Fibroblast of lung (primary cell): Measurements from ENCODE around the gene DIS3L2. TPM values are rescaled to one million over a fixed set of nuclear protein-coding genes. Genes with fewer than 3 reads are reported as not detected.
"Not testable (repeated sequence)": the region's sequence is repeated elsewhere in the genome, so short reads cannot be mapped to it uniquely, and the experiment has no call there.

Experiments used
- DNase-seq, 2 donors: peaks; one replicate each; pipeline versions ENCODE4 v3.0.0 to v3.0.0-alpha.2; 2010; ENCODE audit warnings: low read depth in 2 of 2
- H2AFZ ChIP-seq: 2 replicates; pipeline ENCODE4 v1.5.1; 2012; ENCODE audit warnings: low read length, control low read depth, inconsistent platforms
- H3K27ac ChIP-seq: 2 replicates; pipeline ENCODE4 v1.5.1; 2011; ENCODE audit warnings: low read length, control low read depth; ENCODE audit not compliant: insufficient read depth
- H3K27me3 ChIP-seq: 2 replicates; pipeline ENCODE4 v1.5.1; 2011; ENCODE audit warnings: mild to moderate bottlenecking, low read length; ENCODE audit not compliant: control insufficient read depth, insufficient read depth
- H3K36me3 ChIP-seq: 2 replicates; pipeline ENCODE4 v1.5.1; 2011; ENCODE audit warnings: low read length; ENCODE audit not compliant: control insufficient read depth, insufficient read depth
- H3K4me1 ChIP-seq: 2 replicates; pipeline ENCODE4 v1.5.1; 2011; ENCODE audit warnings: low read length; ENCODE audit not compliant: control insufficient read depth, insufficient read depth; ENCODE audit errors: extremely low read depth
- H3K4me2 ChIP-seq: 2 replicates; pipeline ENCODE4 v1.5.1; 2011; ENCODE audit warnings: low read length, control low read depth; ENCODE audit not compliant: insufficient read depth; ENCODE audit errors: extremely low read depth
- H3K4me3 ChIP-seq, 4 experiments: fragments of 200-600 bp in 1 of 4; sonication (generic) in 1 of 4; replicated peaks in 1 of 4; 2 replicates each; pipeline ENCODE4 v1.5.1; 2011 to 2016; ENCODE audit warnings: low read length in 4 of 4, low read depth in 3 of 4, mild to moderate bottlenecking in 3 of 4, control low read depth in 2 of 4, inconsistent platforms in 1 of 4, mixed read lengths in 1 of 4; ENCODE audit not compliant: insufficient read depth in 1 of 4; ENCODE audit errors: control extremely low read depth in 1 of 4
- H3K79me2 ChIP-seq: 2 replicates; pipeline ENCODE4 v1.5.1; 2012; ENCODE audit warnings: mild to moderate bottlenecking, low read length, inconsistent platforms; ENCODE audit not compliant: control insufficient read depth, insufficient read depth
- H3K9ac ChIP-seq: 2 replicates; pipeline ENCODE4 v1.5.1; 2011; ENCODE audit warnings: mild to moderate bottlenecking, low read length, control low read depth; ENCODE audit not compliant: insufficient read depth
- H3K9me3 ChIP-seq: 2 replicates; pipeline ENCODE4 v1.5.1; 2012; ENCODE audit warnings: low read depth, low read length; ENCODE audit not compliant: control insufficient read depth, insufficient read depth
- H4K20me1 ChIP-seq: 2 replicates; pipeline ENCODE4 v1.5.1; 2011; ENCODE audit warnings: low read length; ENCODE audit not compliant: control insufficient read depth, insufficient read depth; ENCODE audit errors: extremely low read depth
- EZH2 ChIP-seq: IDR thresholded peaks from 2 replicates; pipeline ENCODE4 v1.5.1; 2012; ENCODE audit warnings: low read length, control low read depth, mild to moderate bottlenecking; ENCODE audit errors: missing control alignments
- polyA plus RNA-seq, 2 donors: library from polyadenylated mRNA; depleted of rRNA in 1 of 2; stranded (reverse) in 1 of 2; unstranded in 1 of 2; fragments of >200 nt; gene quantifications; 2 replicates each; pipeline ENCODE4 v1.2.1, GENCODE V29; 2011 to 2012; ENCODE audit warnings: missing spikeins in 1 of 2
- total RNA-seq: library from RNA; depleted of rRNA; stranded (reverse); fragments of >200 nt; gene quantifications from 2 replicates; pipeline ENCODE4 v1.2.1, GENCODE V29; 2014
- TF ChIP-seq, protein P1 (sequence below), 2 donors: IDR thresholded peaks in 1 of 2; conservative IDR thresholded peaks in 1 of 2; 1 replicate in 1 of 2; 2 replicates in 1 of 2; pipeline ENCODE4 v1.5.1; 2011 to 2012; ENCODE audit warnings: low read length in 2 of 2, control low read depth in 1 of 2, inconsistent platforms in 1 of 2, low read depth in 1 of 2, mild to moderate bottlenecking in 1 of 2

The DIS3L2 gene
- total and polyA plus RNA-seq, 2 donors (not counting 1 experiment from before 2014, with no cell fraction given): 5.2 to 15.2 TPM

DNA sequence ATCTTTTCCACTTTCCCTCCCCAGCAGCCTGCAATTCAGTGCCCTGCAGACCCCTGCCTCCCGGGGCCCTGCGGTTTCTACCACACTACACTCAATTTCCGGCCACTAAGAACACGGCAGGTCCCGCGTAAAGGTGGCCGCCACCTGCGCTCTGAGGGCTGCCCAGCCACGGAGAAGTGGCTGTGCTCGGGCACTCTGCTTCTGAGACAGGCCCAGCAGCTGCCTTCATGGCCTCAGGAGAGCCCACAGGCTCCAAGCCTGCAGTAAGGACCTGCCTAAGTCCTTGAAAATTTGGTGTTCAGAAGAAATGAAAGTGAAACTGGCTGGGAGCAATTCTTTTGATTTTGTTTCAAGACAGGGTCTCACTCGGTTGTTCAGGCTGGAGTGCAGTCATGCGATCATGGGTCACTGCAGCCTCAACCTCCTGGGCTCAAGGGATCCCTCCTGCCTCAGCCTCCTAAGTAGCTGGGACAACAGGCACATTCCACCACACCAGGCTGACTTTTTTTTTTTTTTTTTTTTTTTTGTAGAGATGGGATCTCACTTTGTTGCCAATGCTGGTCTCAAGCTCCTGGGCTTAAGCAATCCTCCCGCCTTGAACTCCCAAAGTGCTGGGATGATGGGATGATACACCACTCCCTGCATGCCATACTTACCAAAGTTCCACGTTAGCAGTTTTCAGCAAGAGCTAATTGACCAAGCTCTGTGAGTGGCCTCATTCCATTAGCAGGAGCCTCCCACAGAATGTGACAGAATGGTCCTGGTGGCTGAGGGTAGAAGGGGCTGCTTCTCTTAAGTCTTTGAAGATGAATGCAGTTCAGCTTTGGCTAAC lies 402.5 kb downstream of the DIS3L2 start:
- H3K36me3 ChIP-seq: no peaks in the 10 kb centered on the region

DNA sequence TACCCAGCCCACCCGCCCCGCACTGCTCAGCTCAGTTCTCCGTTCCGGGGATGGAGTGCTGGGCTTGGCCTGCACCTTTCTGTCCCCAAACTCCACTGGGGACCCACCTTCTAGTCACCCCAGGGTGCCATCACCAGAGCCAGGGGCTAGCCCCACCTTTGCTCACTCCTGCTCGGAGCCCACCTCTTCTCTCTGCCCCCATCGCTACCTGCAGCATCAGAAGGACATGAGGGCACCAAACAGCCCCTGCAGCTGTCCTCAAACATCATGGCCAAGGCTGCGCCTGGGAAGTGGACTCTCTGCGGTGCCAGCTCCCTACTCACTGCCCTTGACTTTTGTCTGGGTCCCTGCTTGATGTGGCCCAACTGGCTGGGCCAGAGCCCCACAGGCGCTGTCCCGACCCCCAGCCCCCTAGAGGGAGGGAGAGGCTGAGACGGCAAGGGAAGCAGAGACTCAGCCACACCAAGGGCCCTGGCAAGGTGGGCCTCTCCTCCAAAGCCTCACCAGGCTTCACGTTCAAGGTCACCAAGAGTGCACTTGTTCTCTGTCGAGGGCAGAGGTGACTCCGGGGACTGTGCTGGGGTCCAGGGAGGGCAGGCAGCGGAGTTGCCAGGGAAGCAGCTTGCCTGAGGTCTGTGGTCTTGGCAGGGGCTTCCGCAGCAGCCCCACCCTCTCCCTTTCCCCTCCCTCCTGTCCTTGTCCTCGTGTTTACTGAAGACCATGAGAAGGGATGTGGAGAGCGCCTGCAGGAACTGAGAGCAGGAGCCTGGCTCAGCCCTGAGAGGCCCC lies 403.5 kb downstream of the DIS3L2 start:
- not testable (repeated sequence) for H3K9ac ChIP-seq, H4K20me1 ChIP-seq, H3K36me3 ChIP-seq, H3K27me3 ChIP-seq, H3K27ac ChIP-seq, H2AFZ ChIP-seq, H3K4me2 ChIP-seq, H3K4me3 ChIP-seq, DNase-seq, H3K4me1 ChIP-seq, H3K79me2 ChIP-seq, H3K9me3 ChIP-seq

More for the DNA sequence above, 402.5 kb downstream of the DIS3L2 start:
- Histone ChIP-seq H3K79me2 (no peaks in the 10 kb centered on the region), H3K27me3 (no peaks in the 10 kb centered on the region), H2AFZ (no peak overlapping the region), H3K9me3 (no peaks in the 10 kb centered on the region), H3K27ac (no peak overlapping the region), H3K4me2 (peak overlapping the region; percentile 56), H3K4me1 (no peaks in the 10 kb centered on the region), H4K20me1 (no peaks in the 10 kb centered on the region), H3K9ac (no peak overlapping the region), H3K4me3 (no peak overlapping the region)
- TF ChIP-seq EZH2: no peak
- TF ChIP-seq, protein P1, sequence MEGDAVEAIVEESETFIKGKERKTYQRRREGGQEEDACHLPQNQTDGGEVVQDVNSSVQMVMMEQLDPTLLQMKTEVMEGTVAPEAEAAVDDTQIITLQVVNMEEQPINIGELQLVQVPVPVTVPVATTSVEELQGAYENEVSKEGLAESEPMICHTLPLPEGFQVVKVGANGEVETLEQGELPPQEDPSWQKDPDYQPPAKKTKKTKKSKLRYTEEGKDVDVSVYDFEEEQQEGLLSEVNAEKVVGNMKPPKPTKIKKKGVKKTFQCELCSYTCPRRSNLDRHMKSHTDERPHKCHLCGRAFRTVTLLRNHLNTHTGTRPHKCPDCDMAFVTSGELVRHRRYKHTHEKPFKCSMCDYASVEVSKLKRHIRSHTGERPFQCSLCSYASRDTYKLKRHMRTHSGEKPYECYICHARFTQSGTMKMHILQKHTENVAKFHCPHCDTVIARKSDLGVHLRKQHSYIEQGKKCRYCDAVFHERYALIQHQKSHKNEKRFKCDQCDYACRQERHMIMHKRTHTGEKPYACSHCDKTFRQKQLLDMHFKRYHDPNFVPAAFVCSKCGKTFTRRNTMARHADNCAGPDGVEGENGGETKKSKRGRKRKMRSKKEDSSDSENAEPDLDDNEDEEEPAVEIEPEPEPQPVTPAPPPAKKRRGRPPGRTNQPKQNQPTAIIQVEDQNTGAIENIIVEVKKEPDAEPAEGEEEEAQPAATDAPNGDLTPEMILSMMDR (conservative IDR thresholded peaks at IDR 0.05 in 1 of 2, IDR thresholded peaks at IDR 0.05 in 1 of 2; ENCODE audit: low read depth in 1 of 2, low read length in 2 of 2): no peak
- peak in 1 of 2 donors; percentile 23 for DNase-seq

DNA sequence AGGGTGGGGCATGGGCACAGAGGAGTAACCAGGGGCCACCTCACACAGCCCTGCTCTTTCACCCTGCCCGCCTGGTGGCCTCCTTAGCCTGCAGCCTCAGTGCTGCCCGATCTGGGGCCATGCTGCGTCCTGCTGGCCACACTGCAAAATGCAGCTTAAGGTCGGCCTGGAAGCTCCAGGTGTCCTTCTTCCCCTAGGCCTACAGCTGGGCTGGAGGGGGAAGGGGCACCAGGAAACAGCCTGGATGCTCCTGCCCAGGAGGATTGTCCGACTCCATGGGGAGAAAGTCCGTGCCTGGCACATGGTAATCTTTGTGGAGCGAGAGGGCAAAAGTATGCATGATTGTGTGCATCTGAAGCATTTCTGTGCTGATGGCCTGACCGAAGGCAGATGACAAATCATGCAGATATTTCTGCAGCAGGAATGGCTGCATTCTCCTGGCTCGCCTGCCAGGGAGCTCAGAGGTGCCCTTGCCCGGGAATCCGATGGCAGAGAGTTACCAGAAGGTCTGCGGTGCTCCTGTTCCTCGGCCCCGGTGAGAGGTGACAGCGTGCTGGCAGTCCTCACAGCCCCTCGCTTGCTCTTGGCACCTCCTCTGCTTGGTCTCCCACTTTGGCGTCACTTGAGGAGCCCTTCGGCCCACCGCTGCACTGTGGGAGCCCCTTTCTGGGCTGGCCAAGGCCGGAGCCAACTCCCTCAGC lies 404.3 kb downstream of the DIS3L2 start:
- TF ChIP-seq, protein P1 (conservative IDR thresholded peaks at IDR 0.05 in 1 of 2, IDR thresholded peaks at IDR 0.05 in 1 of 2; ENCODE audit: low read depth in 1 of 2, low read length in 2 of 2): peak; percentile 15 to 46
- no peak for TF ChIP-seq EZH2
- peak in 1 of 2 donors; percentile 56 for DNase-seq
- no peaks in the 10 kb centered on the region for H3K36me3 ChIP-seq
- no peak overlapping the region for H2AFZ ChIP-seq
- no peaks in the 10 kb centered on the region for H3K79me2 ChIP-seq
- H4K20me1 ChIP-seq: no peaks in the 10 kb centered on the region
- no peak overlapping the region for H3K27ac ChIP-seq
- H3K9me3 ChIP-seq: no peaks in the 10 kb centered on the region
- no peak overlapping the region for H3K4me3 ChIP-seq
- no peak overlapping the region for H3K4me2 ChIP-seq
- H3K4me1 ChIP-seq: no peaks in the 10 kb centered on the region
- H3K27me3 ChIP-seq: no peaks in the 10 kb centered on the region
- H3K9ac ChIP-seq: no peak overlapping the region

DNA sequence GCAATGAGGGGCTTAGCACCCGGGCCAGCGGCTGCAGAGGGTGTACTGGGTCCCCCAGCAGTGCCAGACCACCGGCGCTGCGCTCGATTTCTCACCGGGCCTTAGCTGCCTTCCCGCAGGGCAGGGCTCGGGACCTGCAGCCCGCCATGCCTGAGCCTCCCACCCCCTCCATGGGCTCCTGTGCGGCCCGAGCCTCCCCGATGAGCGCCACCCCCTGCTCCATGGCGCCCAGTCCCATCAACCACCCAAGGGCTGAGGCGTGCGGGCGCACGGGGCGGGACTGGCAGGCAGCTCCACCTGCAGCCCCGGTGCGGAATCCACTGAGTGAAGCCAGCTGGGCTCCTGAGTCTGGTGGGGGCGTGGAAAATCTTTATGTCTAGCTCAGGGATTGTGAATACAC lies 404.9 kb downstream of the DIS3L2 start:
- H3K79me2 ChIP-seq: not testable (repeated sequence)

More for the DNA sequence above, 404.9 kb downstream of the DIS3L2 start:
- not testable (repeated sequence) for H3K27ac ChIP-seq, H3K4me3 ChIP-seq, H3K4me2 ChIP-seq, H4K20me1 ChIP-seq, H3K9me3 ChIP-seq, H3K36me3 ChIP-seq, H3K27me3 ChIP-seq, H3K9ac ChIP-seq, DNase-seq, H3K4me1 ChIP-seq, H2AFZ ChIP-seq
